Effector CD8-positive, alpha-beta T cell (primary cell): ENCODE measurements around the gene HSD11B2.
"Not testable (repeated sequence)": the region's sequence is repeated elsewhere in the genome, so short reads cannot be mapped to it uniquely, and the experiment has no call there.

Source experiments
- DNase-seq: peaks from one replicate; lab custom pipeline; 2025; lab: John Stamatoyannopoulos, UW

HSD11B2 gene

DNA sequence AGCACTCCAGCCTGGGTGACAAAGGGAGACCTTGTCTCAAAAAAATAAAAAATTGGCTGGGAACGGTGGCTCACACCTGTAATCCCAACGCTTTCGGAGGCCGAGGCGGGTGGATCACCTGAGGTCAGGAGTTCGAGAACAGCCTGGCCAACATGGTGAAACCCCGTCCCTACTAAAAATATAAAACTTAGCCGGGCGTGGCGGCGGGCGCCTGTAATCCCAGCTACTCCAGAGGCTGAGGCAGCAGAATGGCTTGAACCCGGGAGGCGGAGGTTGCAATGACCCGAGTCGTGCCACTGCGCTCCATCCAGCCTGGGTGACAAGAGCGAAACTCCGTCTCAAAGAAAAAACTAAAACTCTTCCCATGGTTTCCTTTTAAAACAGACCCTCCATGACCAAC, 15.5 kb upstream of the HSD11B2 start:
- DNase-seq: not testable (repeated sequence)

DNA sequence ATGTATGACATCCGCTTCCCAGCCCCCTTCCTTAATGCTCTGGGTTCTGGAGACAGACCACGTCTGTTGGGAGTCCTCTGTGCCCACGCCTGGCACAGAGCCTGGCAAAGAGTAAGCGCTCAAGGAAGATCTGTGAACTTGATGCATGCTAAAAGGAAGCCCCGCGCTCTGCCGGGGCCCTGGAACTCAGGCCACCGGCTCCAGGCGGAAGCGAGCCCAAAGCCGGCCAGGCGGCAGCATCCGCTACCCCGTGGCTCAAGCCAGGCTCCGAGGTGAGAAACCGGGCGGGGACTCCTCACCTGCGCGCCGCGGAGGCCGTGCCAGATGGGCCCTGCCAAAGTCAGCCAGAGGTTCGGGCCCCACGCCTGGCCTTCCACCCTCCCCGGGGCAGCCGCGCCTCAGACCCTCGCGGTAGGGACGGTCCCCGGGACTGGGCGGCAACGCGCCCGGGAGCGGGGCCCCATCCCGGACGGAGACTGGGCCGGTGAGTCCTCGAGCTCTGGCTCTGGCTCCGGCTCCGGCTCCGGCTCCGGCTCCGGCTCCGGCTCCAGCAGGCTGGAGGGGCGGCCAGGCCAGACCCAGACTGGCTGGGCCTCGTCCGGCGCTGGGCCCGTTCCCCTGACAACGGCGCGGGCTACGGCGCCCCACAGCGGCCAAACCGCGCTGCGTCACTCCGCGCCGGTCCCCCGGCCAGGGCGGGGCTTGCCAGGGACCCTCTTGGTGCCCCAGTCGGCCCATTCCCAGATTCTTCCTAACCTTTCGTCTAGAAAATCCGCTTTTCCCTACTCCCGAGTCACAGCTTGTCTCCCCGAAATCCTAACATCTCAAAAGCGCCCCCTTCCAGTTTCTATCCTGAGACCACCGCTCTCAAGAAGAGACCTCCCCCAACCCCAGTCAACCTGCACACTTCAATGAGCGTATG, 14.8 kb upstream of the HSD11B2 start, which contains the start of gene ZDHHC1:
Gene ZDHHC1 (minus strand): TSS at position 606 of the 922 bp plus-strand sequence. CDS start 8,702 bp downstream, outside the sequence.
- DNase-seq: peak; percentile 4

DNA sequence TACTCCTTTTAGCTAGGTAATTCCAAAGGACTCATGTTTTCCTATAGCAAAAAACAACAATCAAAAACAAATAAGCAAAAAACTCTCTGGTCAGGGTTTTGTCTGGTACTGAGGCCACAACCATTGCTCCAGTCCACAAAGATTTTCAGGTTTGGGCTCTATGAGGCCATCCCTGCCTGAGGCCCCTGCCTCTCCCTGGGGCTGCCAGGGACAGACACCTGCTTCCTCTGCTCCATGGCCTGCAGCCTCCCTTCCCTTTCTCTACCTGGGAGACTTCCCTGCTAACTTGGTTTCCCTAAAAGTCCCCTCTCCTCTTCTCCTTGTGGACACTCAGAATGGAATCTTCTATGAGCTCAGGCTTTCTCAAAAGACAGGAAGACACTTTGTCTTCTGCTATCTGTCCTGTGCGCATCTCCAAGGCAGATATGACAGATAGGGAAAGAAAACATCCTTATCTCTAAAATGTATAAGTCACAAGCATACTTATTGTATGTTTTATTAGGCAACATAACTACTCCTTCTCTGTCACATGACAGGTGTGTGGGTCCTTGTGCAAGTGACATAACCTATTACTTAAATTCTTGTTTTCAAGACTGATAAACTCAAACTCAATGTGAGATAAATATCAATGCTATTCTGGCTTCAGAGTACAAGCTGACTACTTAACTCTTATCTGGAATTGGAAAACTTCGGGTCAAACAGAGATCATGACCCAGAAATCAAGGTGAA, 13.4 kb upstream of the HSD11B2 start:
- no peak for DNase-seq

DNA sequence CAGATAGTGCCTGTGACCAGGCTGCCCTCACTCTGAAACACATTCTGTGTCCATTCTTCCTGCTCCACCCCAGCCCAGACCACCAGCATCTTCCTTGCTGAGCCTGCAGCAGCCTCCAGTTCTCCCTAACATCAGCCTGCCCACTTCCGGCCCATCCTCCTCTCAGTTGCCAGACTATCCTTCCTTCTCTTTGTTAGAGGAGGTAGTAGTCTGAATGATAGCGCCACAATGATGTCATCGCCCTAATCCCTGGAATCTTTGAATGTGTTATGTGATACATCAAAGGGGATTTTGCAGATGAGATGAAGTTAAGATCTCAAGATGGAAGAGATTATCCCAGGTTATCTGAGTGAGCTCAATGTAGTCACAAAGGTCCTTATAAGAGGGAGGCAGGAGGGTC, 11.4 kb upstream of the HSD11B2 start:
- no peak for DNase-seq

DNA sequence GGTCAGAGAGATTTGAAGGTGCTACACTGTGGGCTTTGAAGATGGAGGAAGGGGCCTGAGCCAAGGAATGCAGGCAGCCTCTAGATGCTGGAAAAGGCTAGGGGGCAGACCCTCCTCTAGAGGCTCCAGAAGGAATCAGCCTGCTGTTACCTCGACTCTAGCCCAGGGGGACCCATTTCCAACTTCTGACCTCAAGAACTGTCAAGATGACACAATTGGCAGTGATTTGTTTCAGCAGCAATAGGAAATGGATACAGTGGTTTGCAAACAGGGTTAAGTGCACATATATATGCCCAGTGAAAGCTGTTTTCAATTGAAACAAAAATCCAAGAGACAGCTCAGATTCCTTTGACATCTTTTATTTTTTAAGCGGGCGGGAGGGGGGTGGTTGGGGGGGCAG, 11.0 kb upstream of the HSD11B2 start:
- no peak for DNase-seq

DNA sequence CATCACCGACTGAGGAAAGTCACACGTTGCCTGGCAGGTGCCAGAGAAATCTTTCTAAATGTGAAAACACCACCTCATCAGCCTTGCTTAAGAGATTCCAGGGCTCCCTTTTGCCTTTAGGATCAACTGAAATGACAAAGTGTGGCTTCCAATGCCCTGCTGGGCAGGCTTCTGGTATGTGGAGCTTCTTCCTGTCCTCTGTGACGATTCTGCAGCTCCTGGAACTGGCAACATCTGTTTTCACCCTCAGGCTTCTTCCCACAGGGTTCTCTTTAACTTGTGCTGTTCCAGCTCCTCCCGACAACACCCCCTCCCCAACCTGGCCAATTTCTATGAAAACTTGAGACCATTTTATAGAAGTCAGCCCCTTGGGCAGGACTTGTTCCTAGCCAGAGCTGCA, 9.9 kb upstream of the HSD11B2 start:
- DNase-seq: no peak

DNA sequence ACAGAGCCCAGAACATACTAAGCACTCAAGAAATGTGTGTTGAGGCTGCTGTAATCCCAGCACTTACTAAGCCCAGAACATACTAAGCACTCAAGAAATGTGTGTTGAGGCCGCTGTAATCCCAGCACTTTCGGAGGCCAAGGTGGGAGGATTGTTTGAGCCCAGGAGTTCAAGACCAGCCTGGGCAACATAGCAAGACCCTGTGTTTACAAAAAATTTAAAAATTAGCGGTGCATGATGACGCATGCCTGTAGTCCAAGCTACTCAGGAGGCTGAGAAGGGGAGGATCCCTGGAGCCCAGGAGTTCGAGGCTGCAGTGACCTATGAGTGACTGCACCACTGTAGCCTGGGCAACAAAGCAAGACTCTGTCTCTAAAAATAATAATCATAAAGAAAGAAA, 7.9 kb upstream of the HSD11B2 start:
- DNase-seq: no peak

DNA sequence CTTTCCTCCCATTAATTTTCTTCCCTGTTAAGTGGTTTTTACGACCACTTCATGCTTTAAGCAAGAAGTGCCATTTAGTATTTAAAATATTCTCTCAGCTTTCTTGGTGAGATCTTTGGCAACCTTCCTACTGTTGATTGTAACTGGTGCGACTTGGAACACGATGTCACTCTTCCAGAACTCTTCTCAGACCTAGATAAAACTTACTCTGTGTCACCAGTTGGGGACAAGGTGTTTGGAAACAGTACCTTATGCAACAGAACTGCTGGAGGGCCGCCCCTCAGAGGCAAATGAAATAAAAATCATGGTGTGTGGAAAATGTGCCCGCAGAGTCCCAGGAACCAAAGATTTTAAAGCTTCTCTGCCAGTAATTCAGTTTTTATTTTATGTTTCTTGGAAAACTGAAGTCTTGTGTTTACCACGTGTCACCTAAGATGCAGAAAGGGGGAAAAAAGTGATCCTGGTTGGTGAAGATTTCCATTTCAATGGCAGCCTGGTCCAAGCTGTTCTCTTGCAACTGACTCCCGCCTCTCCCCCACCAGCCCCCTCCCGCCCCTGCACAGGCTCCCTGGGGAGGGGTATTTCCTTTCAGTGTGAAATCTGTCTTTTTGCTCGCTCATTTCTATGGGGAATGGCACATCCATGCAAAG, 7.2 kb upstream of the HSD11B2 start:
- DNase-seq: no peak

DNA sequence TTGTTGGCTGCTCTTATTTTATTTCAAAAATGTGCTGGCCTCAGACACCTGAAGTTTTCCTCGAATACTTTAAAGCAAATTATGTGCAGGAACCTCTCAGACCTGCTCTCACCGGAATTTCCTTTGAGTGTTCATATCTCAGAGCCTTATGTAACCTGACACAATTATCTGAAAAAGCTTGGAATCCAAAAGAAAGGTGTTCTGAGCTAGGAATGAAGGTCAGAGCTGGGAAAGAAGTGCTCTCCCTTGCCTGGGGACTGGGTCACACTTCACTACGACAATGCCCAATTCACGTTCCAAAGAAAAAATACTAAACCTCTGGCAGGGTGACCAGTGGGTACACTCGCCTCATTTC, 6.7 kb upstream of the HSD11B2 start:
- no peak for DNase-seq

DNA sequence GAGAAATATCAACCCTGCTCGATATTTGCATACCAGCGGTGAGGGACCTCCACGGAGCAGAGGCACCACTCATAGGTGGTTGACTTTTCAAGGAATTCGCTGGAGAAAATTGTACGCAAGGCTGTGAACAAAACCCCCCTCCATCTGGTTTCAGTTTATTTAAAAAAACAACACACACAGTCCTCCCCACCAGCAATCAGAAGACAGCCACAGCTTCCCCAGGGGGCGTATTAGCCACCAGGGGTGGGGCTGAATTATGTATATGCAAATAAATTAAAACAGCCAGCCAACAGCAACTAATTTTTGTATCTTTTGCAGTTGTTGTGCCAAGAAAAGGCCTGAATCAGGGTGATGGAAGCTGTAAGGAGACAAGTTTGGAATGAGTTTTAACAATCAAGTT, 5.9 kb upstream of the HSD11B2 start:
- DNase-seq: no peak

DNA sequence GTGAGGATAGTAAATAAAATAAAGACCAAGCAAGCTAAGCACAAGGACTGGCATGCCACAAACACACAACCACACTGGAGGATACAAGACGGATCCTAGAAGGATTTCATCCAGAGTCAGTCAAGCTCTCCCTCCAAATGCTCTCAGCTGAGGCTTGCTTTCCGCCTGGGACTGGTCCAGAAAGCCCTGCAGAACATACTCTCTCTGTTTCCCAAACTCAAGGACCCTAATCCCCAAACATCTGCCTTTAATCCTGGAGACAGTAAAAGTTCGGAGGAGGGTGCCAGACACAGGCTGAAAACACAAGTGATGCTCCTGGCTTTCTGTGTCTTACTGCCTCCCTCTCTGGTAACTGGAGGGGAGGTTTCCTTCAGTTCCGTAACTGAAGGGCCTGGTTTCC, 5.3 kb upstream of the HSD11B2 start:
- no peak for DNase-seq

DNA sequence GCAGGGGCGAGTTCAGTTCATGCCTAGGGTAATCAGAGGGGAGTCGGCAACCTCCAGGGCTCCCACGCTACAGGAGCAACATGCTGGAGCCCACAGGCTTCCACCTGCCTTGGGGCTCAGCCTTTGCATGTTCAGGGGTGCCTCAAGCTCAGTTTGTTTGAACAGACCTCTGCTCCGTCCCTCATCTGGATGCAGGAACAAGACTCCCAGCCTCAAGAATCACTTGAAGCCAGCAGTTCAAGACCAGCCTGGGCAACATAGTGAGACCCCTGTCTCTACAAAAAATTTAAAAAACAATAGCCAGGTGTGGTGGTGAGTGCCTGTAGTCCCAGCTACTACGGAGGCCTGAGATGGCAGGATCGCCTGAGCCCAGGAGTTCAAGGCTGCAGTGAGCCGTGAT, 4.9 kb upstream of the HSD11B2 start:
- no peak for DNase-seq

DNA sequence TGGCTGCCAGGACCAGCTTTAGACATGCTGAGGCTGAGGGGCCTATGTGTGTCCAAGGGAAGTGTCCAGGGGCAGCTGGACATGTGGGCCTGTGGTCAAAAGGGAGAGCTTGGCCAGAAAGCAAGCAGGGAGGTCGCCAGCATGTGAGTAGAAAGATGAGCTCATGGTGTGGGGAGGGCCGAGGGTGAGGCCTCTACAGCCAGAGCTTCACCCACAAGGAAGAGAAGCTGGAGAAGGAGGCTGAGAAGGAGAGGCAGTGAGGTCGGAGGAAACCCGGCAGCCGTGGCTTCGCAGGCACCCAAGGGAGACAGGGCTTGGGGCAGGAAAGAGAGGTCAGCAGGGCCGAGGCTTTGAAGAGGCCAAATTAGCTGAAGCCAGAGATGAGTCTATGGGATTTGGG, 4.0 kb upstream of the HSD11B2 start:
- DNase-seq: no peak

DNA sequence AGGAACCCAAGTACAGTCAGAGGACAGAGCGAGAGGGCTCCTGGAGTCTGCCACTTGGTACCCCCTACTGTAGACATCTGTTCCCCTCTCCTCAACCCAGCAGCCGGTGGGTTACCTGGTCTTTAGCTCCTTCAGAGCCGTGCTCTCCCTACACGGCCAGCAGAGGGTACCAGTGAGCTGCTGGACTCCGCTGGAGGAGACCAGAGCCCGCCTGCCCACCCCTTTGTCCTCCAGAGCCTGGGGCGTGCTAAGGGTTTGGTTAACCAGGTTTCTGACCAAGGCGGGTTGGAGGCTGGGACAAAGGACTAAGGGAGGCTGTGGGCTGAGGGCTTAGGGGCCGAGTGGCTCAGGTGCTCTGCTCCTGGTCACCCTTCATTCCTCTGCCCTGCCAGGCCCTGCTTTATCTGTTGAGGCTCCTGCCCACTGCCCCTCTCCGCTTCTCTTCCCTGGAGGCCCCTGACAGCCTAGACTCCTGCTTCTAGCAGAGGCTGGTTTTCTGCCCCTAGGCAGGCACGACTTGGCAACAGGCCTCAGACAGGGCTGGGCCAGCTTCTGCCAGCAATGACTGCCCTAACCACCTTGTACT, 2.7 kb upstream of the HSD11B2 start:
- DNase-seq: peak; percentile 14

DNA sequence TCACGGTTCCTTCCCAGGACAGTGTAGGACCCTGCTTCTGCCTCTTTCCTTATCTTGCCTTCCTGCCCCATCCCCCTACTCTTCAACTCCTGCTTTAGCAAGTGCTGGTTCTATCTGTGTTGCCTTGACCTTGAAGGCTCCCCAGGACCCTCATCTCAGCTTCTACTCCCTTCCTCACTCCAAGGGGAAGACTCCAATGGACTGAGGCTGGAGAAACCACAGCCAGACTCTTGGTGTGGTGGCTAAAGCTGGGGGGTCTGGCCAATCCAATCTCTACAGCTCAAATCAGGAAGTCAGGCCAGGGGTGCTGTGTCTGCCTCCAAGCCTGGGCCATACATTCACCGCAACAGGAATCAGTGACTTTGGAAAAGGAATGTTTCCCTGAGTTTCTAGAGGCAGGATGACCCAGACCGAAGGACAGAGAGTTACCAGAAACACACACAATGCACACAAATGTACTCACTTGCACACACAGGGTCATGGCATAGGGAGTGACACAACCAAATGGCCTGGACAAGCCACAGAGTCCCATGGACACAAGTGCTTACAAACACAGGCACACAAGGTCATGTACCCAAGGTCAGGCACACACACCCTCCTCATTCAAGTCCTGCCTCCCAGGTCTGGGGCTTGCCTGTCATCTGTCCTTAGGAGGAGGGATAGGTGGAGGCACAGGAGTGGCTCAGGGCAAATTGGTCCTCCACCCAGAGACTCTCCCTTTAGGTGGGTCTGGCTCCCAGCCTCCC, 1.7 kb upstream of the HSD11B2 start:
- no peak for DNase-seq

DNA sequence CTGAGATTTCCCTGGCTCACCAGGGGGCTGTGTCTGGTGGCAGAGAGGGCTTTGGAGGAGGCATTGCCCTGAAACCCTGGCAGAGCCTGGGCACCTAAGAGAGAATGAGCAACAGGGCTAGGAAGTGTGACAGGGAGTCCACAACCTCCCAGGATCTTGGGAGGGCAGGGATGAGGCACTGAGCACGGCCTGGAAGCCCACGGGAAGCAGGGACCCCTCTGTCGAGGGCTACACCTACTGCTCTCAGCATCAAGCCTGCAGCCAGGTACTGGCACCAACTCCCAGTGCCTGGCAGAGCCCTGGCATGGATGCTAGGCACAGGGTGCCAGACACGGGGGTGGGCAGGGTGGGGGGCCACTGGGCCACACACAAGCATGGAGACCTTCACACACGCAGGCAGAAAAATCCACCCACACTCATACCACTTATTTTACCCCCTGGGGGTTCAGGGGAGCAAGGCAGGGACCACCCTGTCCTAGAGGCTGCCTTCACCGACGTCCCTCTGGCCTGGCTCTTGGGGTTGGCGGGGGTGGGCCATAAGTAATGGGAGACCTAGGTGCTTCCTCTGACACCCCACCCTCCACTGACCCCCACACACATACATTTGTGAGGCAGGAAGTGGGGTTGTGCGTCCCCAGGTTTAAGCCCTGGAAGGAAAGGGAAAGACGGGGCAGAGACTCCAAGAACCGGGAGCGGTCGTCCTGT, 970 bp upstream of the HSD11B2 start:
- DNase-seq: no peak

DNA sequence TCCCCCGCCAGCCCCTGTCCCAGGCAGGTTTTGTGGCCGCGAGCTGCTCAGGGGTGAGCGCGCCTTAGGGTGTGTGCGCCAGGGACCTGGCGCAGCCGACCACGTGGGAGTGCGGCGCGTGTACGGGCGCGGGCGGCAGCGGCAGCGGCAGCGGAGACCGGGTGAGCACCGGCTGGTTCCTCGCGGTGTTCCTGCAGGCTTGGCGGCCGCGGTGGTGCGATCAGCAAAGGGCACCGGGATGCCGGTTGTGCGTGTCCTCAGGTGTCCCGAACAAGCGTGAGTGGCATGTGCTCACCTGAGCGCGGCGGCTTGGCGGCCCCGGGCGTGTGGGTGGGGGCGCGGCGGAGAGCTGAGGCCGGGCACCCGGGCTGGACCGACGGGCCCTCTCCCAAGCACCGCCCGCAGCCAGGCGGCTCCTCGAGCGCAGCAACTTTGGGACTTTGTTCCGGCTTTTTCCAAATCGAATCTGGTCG, 381 bp upstream of the HSD11B2 start:
- DNase-seq: no peak

DNA sequence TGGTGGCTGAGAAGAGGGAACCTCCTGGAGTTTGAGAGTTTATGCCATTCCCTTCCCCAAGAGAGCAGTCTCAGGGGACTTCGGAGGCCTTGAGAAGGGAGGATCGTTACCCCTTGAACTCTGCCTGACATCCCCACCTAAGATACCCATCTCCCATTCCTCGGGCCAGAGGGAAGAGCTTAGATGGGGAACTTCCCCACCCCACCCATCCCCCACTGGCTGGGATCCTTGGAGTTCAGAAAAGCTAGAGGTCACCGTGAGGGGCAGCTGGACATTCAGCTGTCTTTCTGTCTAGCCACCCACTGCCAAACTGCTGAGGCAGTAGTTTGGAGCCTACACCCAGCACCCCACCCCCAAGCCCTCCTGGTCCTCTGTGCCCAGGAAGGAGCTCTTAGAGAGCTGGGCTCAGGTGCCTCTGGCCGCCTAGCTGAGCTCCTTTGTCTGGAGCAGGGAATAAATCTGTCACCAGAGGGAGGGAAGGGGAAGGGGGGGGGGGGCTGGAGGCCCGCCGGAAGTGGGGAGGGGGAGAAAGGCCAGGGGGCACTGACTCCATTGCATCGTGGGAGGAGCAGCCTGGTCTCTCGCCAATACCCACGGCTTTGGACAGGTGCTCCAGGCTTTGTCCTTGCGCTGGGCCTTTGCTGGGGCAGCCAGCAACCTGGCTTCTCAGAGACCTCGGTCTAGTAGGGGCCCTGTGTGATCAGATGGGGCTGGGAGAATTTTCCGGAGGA, 1.0 kb downstream of the HSD11B2 start:
- DNase-seq: no peak

DNA sequence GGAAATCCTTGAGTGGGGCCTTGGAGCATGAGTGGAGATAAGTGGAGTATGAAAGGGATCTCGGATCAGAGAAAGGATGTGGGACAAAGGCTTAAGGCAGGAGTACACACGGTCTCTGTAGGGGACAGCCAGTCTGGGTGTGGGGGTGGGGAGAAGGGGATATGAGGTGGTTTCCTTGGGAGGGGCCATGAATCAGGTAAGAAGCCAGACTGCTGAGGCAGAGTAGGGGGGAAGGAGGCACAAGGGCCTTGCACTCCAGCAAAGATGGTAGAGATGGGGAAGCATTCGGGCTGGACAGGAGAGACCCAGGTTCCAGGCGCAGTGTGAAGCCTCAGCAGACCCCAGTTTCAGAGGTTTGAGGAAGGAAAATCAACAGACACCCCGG, 1.6 kb downstream of the HSD11B2 start:
- DNase-seq: no peak

DNA sequence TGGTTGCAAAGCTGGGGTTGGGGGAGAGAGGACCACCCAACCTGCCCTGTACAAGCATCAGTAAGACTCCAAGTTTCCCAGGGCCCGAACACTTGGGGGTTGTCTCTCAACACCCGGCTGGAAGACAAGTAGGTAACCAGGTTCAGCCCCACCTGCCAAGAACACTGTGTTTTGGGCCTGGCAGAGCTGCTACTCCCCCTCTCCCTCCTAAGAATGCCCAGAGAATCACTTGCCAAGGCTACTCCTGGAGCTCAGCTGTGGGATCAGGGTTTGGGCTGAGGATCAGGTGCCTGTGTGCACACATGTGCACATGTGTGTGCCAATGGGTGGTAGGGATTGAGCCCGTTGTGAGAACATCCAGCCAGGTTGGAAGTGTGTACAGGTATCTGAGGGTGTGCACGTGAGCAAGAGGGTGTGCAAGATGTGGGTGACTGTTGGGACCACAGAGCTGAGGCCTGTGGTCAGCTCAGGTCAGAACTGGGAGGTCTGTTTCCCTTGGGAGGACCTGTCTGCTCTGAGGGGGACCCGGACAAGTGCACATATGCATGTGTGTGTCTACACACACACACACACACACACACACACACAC, 2.3 kb downstream of the HSD11B2 start:
- no peak for DNase-seq
